Tibial artery (tissue), 4 donors: ENCODE data around the gene LOXL1.

Experiments
- DNase-seq, 2 donors: peaks; one replicate each; pipeline ENCODE4 v3.0.0-alpha.2; 2019
- H3K27ac ChIP-seq, 2 donors: fragments of 200-600 bp; sonication (generic) in 1 of 2; 1 replicate in 1 of 2; 2 replicates in 1 of 2; pipeline ENCODE4 v1.5.1; 2018 to 2019; ENCODE audit warnings: mild to moderate bottlenecking in 1 of 2
- H3K27me3 ChIP-seq, 2 donors: fragments of 200-600 bp; sonication (generic) in 1 of 2; one replicate each; pipeline versions ENCODE4 v1.5.1 to v1.6.0; 2016 to 2019
- H3K36me3 ChIP-seq, 3 donors: fragments of 200-600 bp; sonication (generic) in 2 of 3; one replicate each; pipeline ENCODE4 v1.5.1; 2016 to 2019; ENCODE audit warnings: mild to moderate bottlenecking in 2 of 3
- H3K4me1 ChIP-seq, 4 donors: fragments of 200-600 bp; sonication (generic) in 2 of 4; 1 replicate in 3 of 4; 2 replicates in 1 of 4; pipeline ENCODE4 v1.5.1; 2016 to 2019
- H3K4me3 ChIP-seq, 2 donors: fragments of 200-600 bp; sonication (generic) in 1 of 2; 1 replicate in 1 of 2; 2 replicates in 1 of 2; pipeline ENCODE4 v1.5.1; 2018 to 2019; ENCODE audit warnings: mild to moderate bottlenecking in 2 of 2
- H3K9me3 ChIP-seq, 3 donors: fragments of 200-600 bp; sonication (generic) in 1 of 3; one replicate each; pipeline ENCODE4 v1.5.1; 2016 to 2019
- CTCF ChIP-seq, 2 experiments: fragments of 200-600 bp in 1 of 2; fragments of 450-650 bp in 1 of 2; IDR thresholded peaks; one replicate each; pipeline ENCODE4 v1.5.1; 2017 to 2019; ENCODE audit warnings: antibody characterized with exemption in 2 of 2, mild to moderate bottlenecking in 1 of 2, moderate library complexity in 1 of 2
- intact Hi-C: fragments of 100-400 bp; cut with DNase I; formaldehyde crosslinking; loops from one replicate; pipeline ENCODE4 v1.15.0; 2023; ENCODE audit warnings: low total_unique reads

Gene LOXL1

GRCh38 chr15:73940061-73940981 is 14.1 kb downstream of the LOXL1 start:
- Histone ChIP-seq H3K9me3 (no peaks in the 10 kb centered on the region), H3K27me3 (no peaks in the 10 kb centered on the region), H3K4me3 (no peak overlapping the region), H3K4me1 (peaks cover 6 to 93% (median 79%) of the 10 kb centered on the region in 4 donors), H3K27ac (peak overlapping the region; percentile 70 to 72), H3K36me3 (no peaks in the 10 kb centered on the region)
- intact Hi-C loops: no loop called here
- TF ChIP-seq CTCF (IDR thresholded peaks at IDR 0.05): no peak
- DNase-seq: peak in 1 of 2 donors; percentile 63

GRCh38 chr15:73941044-73941443 is 14.8 kb downstream of the LOXL1 start:
- Histone ChIP-seq H3K27me3 (no peaks in the 10 kb centered on the region), H3K4me3 (no peak overlapping the region), H3K36me3 (no peaks in the 10 kb centered on the region), H3K27ac (peak overlapping the region; percentile 70 to 72), H3K4me1 (peaks cover 6 to 85% (median 72%) of the 10 kb centered on the region in 4 donors), H3K9me3 (no peaks in the 10 kb centered on the region)
- peak in 1 of 2 donors; percentile 88 for DNase-seq
- TF ChIP-seq CTCF (IDR thresholded peaks at IDR 0.05): no peak
- intact Hi-C loops: no loop called here

- peak overlapping the region; percentile 70 to 72 for H3K27ac ChIP-seq
- peaks cover 6 to 81% (median 68%) of the 10 kb centered on the region in 4 donors for H3K4me1 ChIP-seq
- no peaks in the 10 kb centered on the region for H3K9me3 ChIP-seq
- intact Hi-C loops: no loop called here
- no peaks in the 10 kb centered on the region for H3K27me3 ChIP-seq
- no peak overlapping the region for H3K4me3 ChIP-seq
- H3K36me3 ChIP-seq: peaks cover 0 to 3% (median 2%) of the 10 kb centered on the region in 3 donors
- TF ChIP-seq CTCF (IDR thresholded peaks at IDR 0.05): no peak
- DNase-seq: no peak
Measured at GRCh38 chr15:73941449-73941848, 15.2 kb downstream of the LOXL1 start.

GRCh38 chr15:73941871-73942635 is 15.8 kb downstream of the LOXL1 start:
- Histone ChIP-seq H3K4me3 (no peak overlapping the region), H3K36me3 (peaks cover 2 to 10% (median 8%) of the 10 kb centered on the region in 3 donors), H3K27me3 (no peaks in the 10 kb centered on the region), H3K9me3 (no peaks in the 10 kb centered on the region), H3K27ac (peak overlapping the region; percentile 70 to 72), H3K4me1 (peaks cover 6 to 75% (median 63%) of the 10 kb centered on the region in 4 donors)
- intact Hi-C loops: no loop called here
- peak in 1 of 2 donors; percentile 64 for DNase-seq
- no peak for TF ChIP-seq CTCF (IDR thresholded peaks at IDR 0.05)

- Histone ChIP-seq H3K27ac (peak overlapping the region; percentile 70 to 72), H3K4me1 (peaks cover 6 to 68% (median 59%) of the 10 kb centered on the region in 4 donors), H3K4me3 (no peak overlapping the region), H3K9me3 (no peaks in the 10 kb centered on the region), H3K27me3 (no peaks in the 10 kb centered on the region), H3K36me3 (peaks cover 10 to 17% (median 16%) of the 10 kb centered on the region in 3 donors)
- intact Hi-C loops: no loop called here
- no peak for TF ChIP-seq CTCF (IDR thresholded peaks at IDR 0.05)
- no peak for DNase-seq
Measured at GRCh38 chr15:73942751-73943270, 16.5 kb downstream of the LOXL1 start.
